GM20000 (cell line): ENCODE data around the gene SNCAIP.

Source experiments
- DNase-seq: peaks from one replicate; pipeline ENCODE4 v3.0.0; 2012; ENCODE audit warnings: low spot score
- TF ChIP-seq, protein P1 (sequence below): IDR thresholded peaks from 2 replicates; pipeline ENCODE4 v1.5.1; 2012; ENCODE audit warnings: mild to moderate bottlenecking, control low read depth; ENCODE audit errors: extremely low read depth, missing control alignments

Gene SNCAIP

GRCh38 chr5:122286541-122286940 lies 25.5 kb upstream of the SNCAIP start:
- TF ChIP-seq, protein P1, sequence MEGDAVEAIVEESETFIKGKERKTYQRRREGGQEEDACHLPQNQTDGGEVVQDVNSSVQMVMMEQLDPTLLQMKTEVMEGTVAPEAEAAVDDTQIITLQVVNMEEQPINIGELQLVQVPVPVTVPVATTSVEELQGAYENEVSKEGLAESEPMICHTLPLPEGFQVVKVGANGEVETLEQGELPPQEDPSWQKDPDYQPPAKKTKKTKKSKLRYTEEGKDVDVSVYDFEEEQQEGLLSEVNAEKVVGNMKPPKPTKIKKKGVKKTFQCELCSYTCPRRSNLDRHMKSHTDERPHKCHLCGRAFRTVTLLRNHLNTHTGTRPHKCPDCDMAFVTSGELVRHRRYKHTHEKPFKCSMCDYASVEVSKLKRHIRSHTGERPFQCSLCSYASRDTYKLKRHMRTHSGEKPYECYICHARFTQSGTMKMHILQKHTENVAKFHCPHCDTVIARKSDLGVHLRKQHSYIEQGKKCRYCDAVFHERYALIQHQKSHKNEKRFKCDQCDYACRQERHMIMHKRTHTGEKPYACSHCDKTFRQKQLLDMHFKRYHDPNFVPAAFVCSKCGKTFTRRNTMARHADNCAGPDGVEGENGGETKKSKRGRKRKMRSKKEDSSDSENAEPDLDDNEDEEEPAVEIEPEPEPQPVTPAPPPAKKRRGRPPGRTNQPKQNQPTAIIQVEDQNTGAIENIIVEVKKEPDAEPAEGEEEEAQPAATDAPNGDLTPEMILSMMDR: no peak
- no peak for DNase-seq

DNA sequence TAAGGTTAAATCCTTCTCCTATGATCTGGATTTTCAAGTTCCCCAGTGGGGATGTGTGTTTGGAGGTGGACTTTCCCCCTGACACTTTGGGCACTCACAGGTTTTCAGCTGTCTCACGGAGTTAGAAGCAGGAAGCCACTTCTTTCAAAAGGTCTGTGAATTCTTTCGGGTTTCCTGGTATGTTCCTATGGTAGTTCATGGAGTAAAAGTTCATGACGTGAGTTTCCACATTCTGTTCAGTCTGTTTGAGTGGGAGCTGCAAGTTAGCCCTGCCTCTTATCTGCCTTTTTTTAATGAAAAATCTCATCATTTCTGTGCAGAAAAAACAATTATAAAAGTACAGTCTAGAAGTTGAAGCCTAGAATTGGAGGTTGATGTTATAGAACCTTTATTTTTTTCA lies 24.9 kb upstream of the SNCAIP start:
- TF ChIP-seq, protein P1: no peak
- DNase-seq: no peak

- TF ChIP-seq, protein P1: no peak
- DNase-seq: no peak
These were observed 20.8 kb upstream of the SNCAIP start for GRCh38 chr5:122291000-122291901.

DNA sequence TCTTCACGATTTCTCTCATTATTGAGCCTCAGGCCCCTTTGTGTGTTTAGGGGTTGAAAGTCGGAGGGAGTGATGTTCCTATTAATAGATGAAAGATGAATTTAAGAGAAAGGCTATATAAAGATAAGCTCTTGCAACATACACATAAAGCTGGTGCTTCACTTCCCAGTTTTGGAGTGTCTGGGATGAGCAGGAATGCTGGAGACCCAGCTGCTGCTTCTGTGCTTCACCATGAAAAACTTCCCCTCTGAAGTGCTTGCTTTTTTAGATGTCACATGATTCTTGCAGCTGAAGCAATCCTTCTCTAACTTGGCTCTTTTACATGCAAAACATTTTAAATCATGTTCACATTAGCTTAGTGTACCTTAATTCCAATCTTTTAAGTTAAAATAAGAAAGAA lies 19.7 kb upstream of the SNCAIP start:
- no peak for DNase-seq

DNA sequence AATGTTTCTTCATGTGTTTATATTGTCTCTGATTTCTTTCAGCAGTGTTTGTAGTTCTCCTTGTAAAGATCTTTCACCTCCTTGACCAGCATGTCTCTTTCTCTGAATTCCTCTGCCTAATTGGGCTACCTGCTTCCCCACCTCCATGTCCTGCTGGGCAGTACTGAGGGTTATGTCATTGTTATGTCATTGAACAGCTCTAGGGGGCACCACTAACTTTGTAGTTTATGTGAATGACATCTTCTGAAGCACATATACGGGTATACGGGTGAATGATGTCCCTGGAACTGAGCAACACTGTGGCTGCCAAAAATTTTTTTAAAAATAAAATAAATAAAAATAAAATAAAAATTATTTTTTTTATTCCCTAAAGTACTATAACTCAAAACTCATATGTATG lies 16.9 kb upstream of the SNCAIP start:
- no peak for DNase-seq
- TF ChIP-seq, protein P1: no peak

More for the DNA sequence above, 19.7 kb upstream of the SNCAIP start:
- TF ChIP-seq, protein P1: no peak

- DNase-seq: no peak
- TF ChIP-seq, protein P1: no peak
These were observed 15.2 kb upstream of the SNCAIP start for GRCh38 chr5:122296871-122297270.

DNA sequence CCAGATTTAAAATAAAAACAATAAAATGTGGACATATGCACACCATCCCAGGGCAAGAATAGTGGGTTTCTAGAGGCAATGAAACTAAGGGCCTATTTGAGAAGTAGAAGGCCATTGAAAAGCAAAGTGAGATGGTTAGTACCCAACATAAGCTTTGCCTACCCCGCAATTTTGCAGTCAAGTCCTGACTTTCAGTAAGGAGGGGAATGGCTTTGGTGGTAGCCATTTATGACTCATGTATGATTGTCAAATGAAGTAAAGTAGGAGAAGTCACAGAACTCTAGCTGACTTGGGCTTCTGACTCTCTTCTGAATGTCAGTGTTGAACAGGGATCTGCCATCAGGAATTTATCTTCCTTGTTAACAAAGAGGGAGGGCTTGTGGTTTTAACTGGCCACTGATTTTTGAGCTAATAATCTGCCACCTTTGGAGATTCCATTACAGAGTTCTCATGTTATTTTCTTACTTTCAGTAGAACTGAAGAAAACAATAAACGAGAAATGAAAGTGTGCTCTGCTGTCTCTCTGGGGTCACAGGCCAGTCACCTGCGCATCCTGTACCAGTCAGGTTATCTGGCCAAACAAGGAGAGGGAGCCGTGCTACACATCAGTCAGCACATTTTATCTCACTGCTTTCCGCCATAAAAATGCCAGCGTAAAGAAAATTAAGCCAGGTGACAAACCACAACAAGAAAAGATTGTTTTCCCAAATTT lies 14.3 kb upstream of the SNCAIP start:
- peak; percentile 31 for DNase-seq
- TF ChIP-seq, protein P1: no peak
